GM12873 (cell line): ENCODE data around the gene AEBP2.

Experiments
- TF ChIP-seq, protein P1 (sequence below): IDR thresholded peaks from 2 replicates; pipeline ENCODE4 v1.5.1; 2012; ENCODE audit warnings: low read depth, mild to moderate bottlenecking, moderate library complexity, low read length, control low read depth; ENCODE audit not compliant: insufficient read depth; ENCODE audit errors: missing control alignments

AEBP2 gene

DNA sequence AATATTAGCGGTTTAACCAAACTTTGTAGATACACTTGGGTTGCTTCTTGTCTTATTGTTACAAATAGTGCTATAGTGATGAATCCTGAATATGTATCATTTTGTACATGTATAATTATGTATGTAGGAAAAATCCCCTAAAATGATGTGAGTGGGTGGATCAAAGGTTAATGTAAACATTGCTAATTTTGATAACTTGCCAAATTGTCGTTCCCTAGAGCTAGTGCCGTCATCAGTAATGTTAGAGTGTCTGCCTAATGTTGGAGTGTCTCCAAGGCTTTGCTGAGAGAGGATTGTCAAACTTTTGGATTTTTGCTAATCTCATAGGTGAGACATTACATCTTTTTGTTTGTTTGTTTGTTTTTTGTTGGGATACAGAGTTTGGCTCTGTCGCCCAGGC, 44.4 kb downstream of the AEBP2 start:
- TF ChIP-seq, protein P1, sequence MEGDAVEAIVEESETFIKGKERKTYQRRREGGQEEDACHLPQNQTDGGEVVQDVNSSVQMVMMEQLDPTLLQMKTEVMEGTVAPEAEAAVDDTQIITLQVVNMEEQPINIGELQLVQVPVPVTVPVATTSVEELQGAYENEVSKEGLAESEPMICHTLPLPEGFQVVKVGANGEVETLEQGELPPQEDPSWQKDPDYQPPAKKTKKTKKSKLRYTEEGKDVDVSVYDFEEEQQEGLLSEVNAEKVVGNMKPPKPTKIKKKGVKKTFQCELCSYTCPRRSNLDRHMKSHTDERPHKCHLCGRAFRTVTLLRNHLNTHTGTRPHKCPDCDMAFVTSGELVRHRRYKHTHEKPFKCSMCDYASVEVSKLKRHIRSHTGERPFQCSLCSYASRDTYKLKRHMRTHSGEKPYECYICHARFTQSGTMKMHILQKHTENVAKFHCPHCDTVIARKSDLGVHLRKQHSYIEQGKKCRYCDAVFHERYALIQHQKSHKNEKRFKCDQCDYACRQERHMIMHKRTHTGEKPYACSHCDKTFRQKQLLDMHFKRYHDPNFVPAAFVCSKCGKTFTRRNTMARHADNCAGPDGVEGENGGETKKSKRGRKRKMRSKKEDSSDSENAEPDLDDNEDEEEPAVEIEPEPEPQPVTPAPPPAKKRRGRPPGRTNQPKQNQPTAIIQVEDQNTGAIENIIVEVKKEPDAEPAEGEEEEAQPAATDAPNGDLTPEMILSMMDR: no peak

DNA sequence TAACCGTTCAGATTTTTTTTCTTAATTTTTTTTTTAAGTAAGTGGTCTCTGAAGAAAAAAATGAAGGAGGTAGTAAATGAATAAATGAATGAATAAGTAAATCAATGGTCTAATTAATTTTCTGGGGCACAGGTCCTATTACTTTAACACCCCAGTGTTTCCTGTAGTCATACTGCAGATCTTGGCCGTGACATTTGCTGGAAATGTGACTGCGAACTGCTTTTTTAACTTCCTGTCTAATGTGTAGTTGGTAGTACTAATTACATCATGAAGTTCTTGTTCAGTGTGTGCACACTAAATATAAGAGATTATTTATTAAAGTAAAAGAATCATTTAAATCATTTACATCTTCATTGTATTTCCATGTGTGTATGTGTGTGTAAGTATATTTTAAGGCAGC, 45.4 kb downstream of the AEBP2 start:
- TF ChIP-seq, protein P1: no peak

DNA sequence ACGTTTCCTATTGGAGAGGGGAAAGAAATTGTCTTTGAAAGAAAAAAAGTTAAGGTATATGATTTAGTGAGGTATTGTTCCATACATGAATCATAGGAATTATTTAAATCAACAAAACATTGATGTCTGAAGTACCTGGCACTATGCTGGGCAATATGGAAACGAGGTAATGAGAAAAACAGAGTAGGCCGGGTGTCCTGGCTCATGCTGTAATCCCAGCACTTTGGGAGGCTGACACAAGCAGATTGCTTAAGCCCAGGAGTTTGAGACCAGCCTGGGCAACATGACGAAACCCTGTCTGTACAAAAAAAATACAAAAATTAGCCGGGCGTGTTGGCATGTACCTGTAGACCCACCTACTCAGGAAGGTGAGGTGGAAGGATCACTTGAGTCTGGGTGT, 45.9 kb downstream of the AEBP2 start:
- TF ChIP-seq, protein P1: no peak

DNA sequence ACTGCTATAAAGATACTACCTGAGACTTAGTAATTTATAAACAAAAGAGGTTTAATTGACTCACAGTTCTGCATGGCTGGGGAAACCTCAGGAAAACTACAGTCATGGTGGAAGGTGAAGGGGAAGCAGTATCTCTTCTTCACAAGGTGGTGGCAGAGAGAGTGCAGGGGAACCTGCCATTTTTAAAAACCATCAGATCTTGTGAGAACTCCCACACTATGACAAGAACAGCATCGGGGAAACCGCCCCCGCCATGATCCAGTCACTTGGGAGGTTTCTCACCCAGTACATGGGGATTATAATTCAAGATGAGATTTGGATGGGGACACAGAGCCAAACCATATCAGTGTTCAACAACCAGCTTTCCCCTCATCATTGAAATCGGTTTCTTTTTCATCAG, 49.9 kb downstream of the AEBP2 start:
- TF ChIP-seq, protein P1: no peak

DNA sequence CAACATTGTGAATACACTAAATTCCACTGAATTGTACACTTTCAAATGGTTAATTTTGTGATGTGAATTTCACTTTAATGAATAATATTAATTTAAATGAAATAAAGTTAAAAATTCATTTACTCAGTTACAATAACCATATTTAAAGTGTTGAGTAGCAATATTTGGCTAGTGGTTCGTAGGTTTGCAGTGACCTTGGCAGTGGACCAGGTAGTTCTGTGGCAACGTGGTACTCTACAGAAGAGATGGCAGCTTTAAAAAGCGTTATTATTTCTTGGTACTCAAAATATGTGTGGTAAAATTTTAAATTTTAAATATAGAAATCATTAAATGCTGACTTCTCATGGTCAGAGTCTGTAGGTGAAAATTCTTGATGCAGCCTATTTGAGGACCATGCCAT, 51.6 kb downstream of the AEBP2 start:
- TF ChIP-seq, protein P1: no peak

DNA sequence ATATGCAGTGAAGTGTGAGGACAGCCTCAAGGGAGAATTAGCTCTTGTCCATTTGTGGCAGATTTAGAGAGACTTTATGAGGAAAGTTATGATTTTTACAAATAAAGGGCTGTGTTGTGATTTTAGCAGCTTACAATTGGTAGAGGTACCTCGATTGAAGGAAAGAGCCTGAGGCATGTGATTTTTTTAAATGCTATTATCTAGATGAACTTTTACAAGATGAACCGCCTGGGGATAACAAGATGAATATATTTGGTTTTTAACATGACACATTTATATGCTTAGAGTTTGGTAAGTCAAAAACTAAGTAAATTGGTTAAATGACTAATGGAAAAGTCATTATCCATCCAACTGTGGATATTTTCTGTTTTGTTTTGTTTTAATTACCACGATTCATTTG, 52.6 kb downstream of the AEBP2 start:
- TF ChIP-seq, protein P1: no peak

DNA sequence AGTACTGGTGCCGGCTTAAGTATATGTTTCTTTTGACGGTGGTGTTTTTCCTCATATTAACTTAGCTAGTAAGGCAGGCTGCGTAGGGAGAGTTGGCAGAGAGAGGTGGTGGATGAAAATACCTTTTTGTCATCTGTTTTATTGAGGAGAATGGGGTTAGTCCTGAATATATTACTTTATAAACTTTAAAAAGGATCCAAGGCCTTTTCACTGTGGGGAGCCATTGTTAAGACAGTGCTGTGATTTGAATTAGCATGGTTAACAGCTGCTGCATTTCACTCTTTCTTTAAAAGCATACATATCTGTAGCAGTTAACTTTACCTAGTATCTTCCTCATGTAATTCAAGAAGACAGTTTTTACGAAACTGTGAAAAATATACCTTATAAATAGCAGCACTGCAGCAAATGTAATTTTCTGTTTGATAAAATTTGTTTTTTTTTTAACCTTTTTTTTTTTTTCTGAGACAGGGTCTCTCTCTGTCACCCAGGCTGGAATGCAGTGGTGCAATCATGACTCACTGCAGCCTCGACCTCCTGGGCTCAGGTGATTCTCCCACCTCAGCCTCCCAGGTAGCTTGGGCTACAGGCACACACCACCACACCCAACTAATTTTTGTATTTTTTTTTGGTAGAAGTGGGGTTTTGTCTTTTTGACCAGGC, 57.1 kb downstream of the AEBP2 start:
- TF ChIP-seq, protein P1: no peak
